ENCODE data around the gene INSL3.

DNA sequence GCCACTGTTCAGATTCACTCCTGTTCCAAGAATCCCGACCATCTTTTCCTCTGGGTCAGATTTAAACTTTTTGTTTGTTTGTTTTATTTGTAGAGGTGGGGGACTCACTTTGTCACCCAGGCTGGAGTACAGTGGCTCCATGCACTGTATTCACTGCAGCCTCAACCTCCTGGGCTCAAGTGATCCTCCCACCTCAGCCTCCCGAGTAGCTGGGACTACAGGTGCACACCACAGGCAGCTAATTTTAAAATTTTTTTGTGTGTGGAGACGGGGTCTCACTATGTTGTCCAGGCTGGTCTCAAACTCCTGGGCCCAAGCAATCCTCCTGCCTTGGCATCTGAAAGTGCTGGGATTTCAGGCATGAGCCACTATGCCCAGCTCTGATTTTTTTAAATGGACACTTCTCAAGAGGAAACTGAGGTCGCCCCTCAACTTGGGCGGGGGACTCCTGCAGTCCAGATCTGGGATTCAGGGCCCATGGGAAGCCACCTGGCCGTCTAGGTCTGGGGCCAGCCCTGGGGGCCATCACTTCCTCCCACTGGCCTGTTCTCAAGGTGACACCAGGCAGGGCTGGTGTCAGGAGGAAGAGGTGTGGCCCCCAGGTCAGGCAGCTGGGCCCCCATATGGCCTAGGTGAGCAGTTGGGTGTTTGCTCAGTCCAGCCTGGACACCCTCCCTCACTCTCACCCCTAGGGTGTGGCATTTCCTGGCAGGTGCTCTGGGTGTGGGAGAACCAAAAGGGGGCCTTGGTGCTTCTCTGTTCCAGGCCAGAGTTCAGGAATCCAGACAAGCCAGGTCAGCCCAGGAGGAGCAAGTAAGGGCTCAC lies 25.1 kb downstream of the INSL3 start:
- TF ChIP-seq CTCF (IDR thresholded peaks at IDR 0.05; ENCODE audit: poor library complexity, severe bottlenecking) = no peak
- TF ChIP-seq, protein P1, sequence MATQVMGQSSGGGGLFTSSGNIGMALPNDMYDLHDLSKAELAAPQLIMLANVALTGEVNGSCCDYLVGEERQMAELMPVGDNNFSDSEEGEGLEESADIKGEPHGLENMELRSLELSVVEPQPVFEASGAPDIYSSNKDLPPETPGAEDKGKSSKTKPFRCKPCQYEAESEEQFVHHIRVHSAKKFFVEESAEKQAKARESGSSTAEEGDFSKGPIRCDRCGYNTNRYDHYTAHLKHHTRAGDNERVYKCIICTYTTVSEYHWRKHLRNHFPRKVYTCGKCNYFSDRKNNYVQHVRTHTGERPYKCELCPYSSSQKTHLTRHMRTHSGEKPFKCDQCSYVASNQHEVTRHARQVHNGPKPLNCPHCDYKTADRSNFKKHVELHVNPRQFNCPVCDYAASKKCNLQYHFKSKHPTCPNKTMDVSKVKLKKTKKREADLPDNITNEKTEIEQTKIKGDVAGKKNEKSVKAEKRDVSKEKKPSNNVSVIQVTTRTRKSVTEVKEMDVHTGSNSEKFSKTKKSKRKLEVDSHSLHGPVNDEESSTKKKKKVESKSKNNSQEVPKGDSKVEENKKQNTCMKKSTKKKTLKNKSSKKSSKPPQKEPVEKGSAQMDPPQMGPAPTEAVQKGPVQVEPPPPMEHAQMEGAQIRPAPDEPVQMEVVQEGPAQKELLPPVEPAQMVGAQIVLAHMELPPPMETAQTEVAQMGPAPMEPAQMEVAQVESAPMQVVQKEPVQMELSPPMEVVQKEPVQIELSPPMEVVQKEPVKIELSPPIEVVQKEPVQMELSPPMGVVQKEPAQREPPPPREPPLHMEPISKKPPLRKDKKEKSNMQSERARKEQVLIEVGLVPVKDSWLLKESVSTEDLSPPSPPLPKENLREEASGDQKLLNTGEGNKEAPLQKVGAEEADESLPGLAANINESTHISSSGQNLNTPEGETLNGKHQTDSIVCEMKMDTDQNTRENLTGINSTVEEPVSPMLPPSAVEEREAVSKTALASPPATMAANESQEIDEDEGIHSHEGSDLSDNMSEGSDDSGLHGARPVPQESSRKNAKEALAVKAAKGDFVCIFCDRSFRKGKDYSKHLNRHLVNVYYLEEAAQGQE (IDR thresholded peaks at IDR 0.05; ENCODE audit: borderline replicate concordance) = no peak
- TF ChIP-seq SMC3 (conservative IDR thresholded peaks at IDR 0.05; ENCODE audit: poor library complexity) = no peak
- TF ChIP-seq POLR2AphosphoS5 (IDR thresholded peaks at IDR 0.05) = no peak
- no peak for TF ChIP-seq EZH2 (IDR thresholded peaks at IDR 0.05; ENCODE audit: borderline replicate concordance, insufficient read depth, low read length, poor library complexity, severe bottlenecking)
